KOPT-K1 (cell line): ENCODE data around the gene SSBP2.

Experiments used
- H3K27ac ChIP-seq: fragments of 200-600 bp; sonication (generic); 2 replicates; pipeline ENCODE4 v1.5.1; 2016; ENCODE audit warnings: antibody characterized with exemption, mild to moderate bottlenecking, low read depth, low read length; ENCODE audit not compliant: poor library complexity, severe bottlenecking
- H3K36me3 ChIP-seq: fragments of 200-600 bp; sonication (generic); 2 replicates; pipeline ENCODE4 v1.5.1; 2017; ENCODE audit warnings: antibody characterized with exemption, mild to moderate bottlenecking, low read length, moderate library complexity; ENCODE audit not compliant: insufficient read depth
- H3K9me3 ChIP-seq: fragments of 200-600 bp; sonication (generic); 2 replicates; pipeline ENCODE4 v1.5.1; 2017; ENCODE audit warnings: antibody characterized with exemption, low read length, mild to moderate bottlenecking; ENCODE audit not compliant: insufficient read depth, poor library complexity, severe bottlenecking

The SSBP2 gene

GRCh38 chr5:81400375-81400774 is 350.5 kb downstream of the SSBP2 start:
- H3K36me3 ChIP-seq: no peaks in the 10 kb centered on the region
- no peak overlapping the region for H3K27ac ChIP-seq
- H3K9me3 ChIP-seq: no peaks in the 10 kb centered on the region

- no peak overlapping the region for H3K27ac ChIP-seq
- no peaks in the 10 kb centered on the region for H3K9me3 ChIP-seq
- H3K36me3 ChIP-seq: no peaks in the 10 kb centered on the region
Measured at GRCh38 chr5:81398741-81399140, 352.2 kb downstream of the SSBP2 start.

- Histone ChIP-seq H3K27ac (no peak overlapping the region), H3K9me3 (no peaks in the 10 kb centered on the region), H3K36me3 (no peaks in the 10 kb centered on the region)
Measured at GRCh38 chr5:81397176-81397575, 353.7 kb downstream of the SSBP2 start.

- H3K27ac ChIP-seq: no peak overlapping the region
- H3K36me3 ChIP-seq: no peaks in the 10 kb centered on the region
- H3K9me3 ChIP-seq: no peaks in the 10 kb centered on the region
Measured at GRCh38 chr5:81395262-81395661, 355.6 kb downstream of the SSBP2 start.

- no peaks in the 10 kb centered on the region for H3K9me3 ChIP-seq
- no peak within 1 kb of the TSS for H3K27ac ChIP-seq
- H3K36me3 ChIP-seq: no peaks in the 10 kb centered on the region
Measured at GRCh38 chr5:81393783-81394718, 356.8 kb downstream of the SSBP2 start, which contains the start of gene ACOT12. TSS of gene ACOT12 (minus strand) at chr5:81394134. CDS start at chr5:81394114, 20 bp downstream.

GRCh38 chr5:81393430-81393782 is 357.5 kb downstream of the SSBP2 start:
- Histone ChIP-seq H3K27ac (no peak overlapping the region), H3K9me3 (no peaks in the 10 kb centered on the region)

GRCh38 chr5:81389025-81389424 is 361.9 kb downstream of the SSBP2 start:
- H3K36me3 ChIP-seq: no peaks in the 10 kb centered on the region
- H3K27ac ChIP-seq: no peak overlapping the region
- H3K9me3 ChIP-seq: no peaks in the 10 kb centered on the region

More at GRCh38 chr5:81393430-81393782, 357.5 kb downstream of the SSBP2 start:
- no peaks in the 10 kb centered on the region for H3K36me3 ChIP-seq

- H3K9me3 ChIP-seq: no peaks in the 10 kb centered on the region
- no peak overlapping the region for H3K27ac ChIP-seq
- no peaks in the 10 kb centered on the region for H3K36me3 ChIP-seq
Measured at GRCh38 chr5:81388169-81388568, 362.7 kb downstream of the SSBP2 start.

GRCh38 chr5:81383867-81384266 is 367.0 kb downstream of the SSBP2 start:
- Histone ChIP-seq H3K27ac (no peak overlapping the region), H3K36me3 (no peaks in the 10 kb centered on the region), H3K9me3 (no peaks in the 10 kb centered on the region)

GRCh38 chr5:81371354-81371876 is 379.5 kb downstream of the SSBP2 start:
- no peaks in the 10 kb centered on the region for H3K9me3 ChIP-seq
- no peaks in the 10 kb centered on the region for H3K36me3 ChIP-seq
- H3K27ac ChIP-seq: no peak overlapping the region

GRCh38 chr5:81370912-81371311 is 380.0 kb downstream of the SSBP2 start:
- H3K27ac ChIP-seq: no peak overlapping the region

GRCh38 chr5:81365541-81365940 is 385.4 kb downstream of the SSBP2 start:
- Histone ChIP-seq H3K36me3 (no peaks in the 10 kb centered on the region), H3K27ac (no peak overlapping the region), H3K9me3 (no peaks in the 10 kb centered on the region)

More at GRCh38 chr5:81370912-81371311, 380.0 kb downstream of the SSBP2 start:
- Histone ChIP-seq H3K9me3 (no peaks in the 10 kb centered on the region), H3K36me3 (no peaks in the 10 kb centered on the region)

- Histone ChIP-seq H3K9me3 (no peaks in the 10 kb centered on the region), H3K27ac (no peak overlapping the region)
Measured at GRCh38 chr5:81363093-81363871, 387.6 kb downstream of the SSBP2 start.

More at GRCh38 chr5:81363093-81363871, 387.6 kb downstream of the SSBP2 start:
- H3K36me3 ChIP-seq: no peaks in the 10 kb centered on the region
